GM21786 (cell line): ENCODE results near the gene PPCDC.
"Not testable (repeated sequence)": the region's sequence is repeated elsewhere in the genome, so short reads cannot be mapped to it uniquely, and the experiment has no call there.

Experiments
- ATAC-seq: cut with Tn5 transposase; IDR thresholded peaks from one replicate; pipeline ENCODE4 v1.9.1; 2021; ENCODE audit not compliant: unreplicated experiment

PPCDC gene

DNA sequence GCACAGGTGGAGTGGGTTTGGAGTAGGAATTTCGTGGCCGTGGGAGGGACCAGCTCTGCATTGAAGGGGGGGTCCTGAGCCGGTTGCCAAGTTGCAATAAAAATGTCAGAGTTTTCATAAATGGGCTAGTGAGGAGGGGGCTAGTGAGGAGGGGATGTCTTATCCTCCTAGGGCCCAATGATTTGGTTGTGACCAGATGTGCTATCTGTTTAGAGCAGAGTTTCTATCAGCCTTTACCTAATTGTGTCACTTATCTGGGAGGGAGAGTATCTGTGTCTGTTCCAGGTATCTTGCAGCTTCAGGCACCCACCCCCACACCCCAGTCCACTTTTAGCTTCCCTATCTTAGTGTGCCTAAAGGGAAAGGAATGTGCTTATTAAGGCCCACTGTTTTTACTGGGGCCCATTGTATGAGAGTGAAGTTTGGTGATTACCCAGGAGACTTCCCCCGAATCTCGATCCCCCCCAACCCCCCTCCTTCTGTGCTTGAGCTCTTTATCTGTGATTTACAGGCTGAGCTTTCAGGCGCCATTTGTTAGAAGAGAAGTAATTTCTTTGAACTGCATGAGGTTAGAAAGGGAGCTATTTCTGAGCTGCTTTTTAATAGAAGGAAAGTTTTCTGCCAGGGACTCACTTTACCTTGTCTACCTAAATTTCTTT lies 42.6 kb downstream of the PPCDC start:
- ATAC-seq, result no peak

DNA sequence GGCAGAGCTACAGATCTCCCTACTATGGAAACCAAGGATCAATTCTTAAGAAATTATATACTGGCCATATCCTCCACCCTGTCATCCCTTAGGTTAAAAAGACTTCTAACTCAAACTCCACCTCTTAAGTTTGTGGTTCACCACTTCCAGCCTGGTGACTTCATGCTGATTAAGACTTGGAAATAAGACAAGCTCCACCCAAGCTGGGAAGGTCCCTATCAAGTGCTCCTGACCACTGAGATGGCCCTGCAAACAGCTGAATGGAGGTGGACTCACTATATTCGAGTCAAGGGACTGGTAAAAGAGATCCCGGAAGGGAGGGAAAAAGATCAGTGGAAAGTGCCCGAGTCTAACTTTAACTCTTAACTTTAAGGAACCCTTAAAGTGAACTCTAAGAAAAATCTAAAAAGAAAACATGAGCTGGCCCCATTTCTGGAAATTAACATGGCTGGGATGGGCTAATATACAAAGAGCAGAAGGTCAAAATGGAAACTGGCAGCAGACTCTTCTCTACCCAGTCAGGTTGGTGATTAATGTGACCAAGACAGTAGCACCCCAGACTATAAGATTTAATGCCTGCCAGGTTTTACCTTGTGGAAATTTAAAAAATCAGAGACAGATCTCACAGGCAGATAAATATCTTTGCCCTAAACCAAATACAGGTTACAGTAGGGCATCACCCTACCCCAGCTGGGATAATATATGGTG lies 43.9 kb downstream of the PPCDC start:
- ATAC-seq, result no peak

DNA sequence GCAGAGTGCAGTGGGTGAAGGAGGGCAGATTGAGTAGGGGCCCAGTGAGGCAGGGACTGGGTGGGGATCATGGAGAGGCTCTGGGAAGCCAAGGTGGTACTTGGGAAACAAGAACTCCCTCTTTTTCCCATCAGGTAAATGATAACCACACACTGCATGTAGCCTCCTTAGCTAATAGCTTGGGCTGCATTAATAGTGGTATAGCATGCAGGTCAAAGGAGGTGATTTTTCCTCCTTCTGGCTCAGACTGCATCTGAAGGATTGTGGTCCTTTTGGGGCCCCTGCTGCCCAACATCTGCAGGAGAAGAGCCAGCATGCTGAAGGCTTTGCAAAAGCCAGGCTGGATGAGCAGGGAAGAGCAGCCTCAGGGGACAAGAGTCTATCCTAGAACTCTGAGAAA lies 45.4 kb downstream of the PPCDC start:
- no peak for ATAC-seq

GRCh38 chr15:75069301-75069925 lies 46.0 kb downstream of the PPCDC start:
- ATAC-seq, result peak; percentile 92

DNA sequence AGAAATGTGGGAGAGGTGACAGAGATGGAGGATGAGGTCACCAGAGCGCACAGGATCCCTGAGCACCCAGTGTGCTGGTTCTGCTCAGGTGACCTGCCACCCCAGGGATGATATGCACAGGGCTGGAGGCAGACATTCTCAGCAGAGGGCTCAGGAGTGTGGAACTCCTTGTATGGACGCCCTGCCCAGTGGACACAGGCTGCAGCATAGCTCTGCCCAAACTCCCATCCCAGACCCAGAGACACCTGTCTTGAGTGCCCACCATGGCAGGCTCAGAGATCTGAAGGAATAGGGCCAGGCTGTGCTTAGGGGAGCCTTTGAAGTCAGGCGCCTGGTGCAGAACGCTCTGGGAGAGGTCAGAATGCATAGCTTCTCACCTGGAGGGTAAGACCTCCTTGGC lies 47.3 kb downstream of the PPCDC start:
- no peak for ATAC-seq

DNA sequence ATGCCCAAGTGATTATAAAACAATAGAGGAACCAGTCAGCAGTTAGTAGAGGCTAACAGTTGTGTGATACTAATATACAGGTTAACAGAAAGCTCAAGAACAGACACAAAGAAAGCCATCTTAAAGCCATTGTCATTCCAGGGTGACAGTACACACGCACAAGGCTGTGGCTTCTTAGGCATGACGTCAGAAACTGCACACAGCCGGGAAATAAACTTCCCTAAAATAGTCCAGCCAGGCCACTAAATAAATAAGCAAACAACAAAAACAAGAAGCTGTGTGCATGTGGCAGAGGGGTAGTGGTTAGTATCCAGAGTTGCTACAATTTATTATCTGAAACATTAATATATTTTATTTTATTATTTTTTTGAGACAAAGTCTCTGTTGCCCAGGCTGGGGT lies 49.8 kb downstream of the PPCDC start:
- no peak for ATAC-seq

- no peak for ATAC-seq
Measured at GRCh38 chr15:75076277-75076676, 52.9 kb downstream of the PPCDC start.

DNA sequence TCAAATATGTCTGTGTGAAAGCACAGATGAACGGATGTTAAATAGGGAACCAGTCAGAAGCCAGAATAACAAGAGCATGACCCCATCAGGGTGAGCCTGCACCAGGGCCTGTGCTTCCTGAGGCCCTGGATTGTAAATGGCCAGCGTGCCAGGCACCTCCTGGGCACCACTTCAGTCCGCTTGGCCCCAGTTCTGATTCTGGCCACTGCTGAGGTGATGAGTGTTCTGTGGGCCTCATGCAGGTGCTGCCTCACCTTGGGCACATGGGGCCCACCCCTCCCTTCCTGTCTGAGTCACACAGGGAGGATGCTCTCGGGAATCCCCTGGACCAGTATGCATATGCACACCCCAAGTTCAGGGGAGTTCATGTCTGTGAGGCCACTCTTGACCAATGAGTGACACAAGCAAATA lies 54.2 kb downstream of the PPCDC start:
- ATAC-seq, result not testable (repeated sequence)

DNA sequence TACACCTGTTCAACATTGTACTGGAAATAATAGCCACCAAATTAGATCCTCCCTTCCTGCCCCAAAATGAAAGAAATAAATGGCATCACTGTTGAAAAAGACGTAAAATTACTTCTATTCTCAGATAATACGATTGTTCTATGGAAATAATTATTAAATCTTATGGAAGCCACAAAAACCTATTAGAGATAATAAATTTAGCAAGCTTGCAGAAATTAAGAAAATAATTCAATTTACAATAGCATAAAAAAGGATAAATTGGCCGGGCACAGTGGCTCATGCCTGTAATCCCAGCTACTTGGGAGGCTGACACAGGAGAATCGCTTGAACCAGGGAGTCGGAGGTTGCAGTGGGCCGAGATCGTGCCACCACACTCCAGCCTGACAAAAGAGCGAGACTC lies 57.8 kb downstream of the PPCDC start:
- ATAC-seq, result no peak

GRCh38 chr15:75082689-75083088 lies 59.3 kb downstream of the PPCDC start:
- ATAC-seq, result no peak

DNA sequence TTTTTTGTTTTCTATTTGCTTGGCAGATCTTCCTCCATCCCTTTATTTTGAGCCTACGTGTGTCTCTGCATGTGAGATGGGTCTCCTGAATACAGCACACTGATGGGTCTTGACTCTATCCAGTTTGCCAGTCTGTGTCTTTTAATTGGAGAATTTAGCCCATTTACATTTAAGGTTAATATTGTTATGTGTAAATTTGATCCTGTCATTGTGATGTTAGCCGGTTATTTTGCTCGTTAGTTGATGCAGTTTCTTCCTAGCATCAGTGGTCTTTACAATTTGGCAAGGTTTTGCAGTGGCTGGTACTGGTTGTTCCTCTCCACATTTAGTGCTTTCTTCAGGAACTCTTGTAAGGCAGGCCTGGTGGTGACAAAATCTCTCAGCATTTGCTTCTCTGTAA lies 62.3 kb downstream of the PPCDC start:
- ATAC-seq, result not testable (repeated sequence)

GRCh38 chr15:75089456-75090387 lies 66.3 kb downstream of the PPCDC start:
- no peak for ATAC-seq

GRCh38 chr15:75090388-75090734 lies 67.0 kb downstream of the PPCDC start:
- ATAC-seq, result no peak

GRCh38 chr15:75091814-75092213 lies 68.4 kb downstream of the PPCDC start:
- no peak for ATAC-seq

GRCh38 chr15:75094961-75095478 lies 71.6 kb downstream of the PPCDC start:
- ATAC-seq, result peak; percentile 46

DNA sequence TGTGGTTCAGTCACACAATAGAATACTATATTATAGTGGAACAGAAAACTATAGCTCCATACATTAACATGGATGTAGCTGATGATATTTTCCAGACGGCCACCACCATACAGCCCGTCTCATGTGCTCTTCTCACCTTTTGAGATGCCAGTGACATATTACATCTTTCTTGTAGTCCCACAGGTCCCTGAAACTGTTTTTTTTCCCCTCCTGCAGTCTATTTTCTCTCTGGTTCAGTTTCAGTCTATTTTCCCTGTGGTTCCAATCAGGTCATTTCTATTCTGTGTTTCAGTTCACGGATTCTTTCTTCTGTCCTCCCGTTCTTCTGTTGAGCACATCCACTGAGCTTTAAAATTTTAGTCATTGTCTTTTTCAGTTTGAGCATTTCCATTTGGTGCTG lies 72.2 kb downstream of the PPCDC start:
- ATAC-seq, result peak; percentile 71

- no peak for ATAC-seq
Measured at GRCh38 chr15:75097939-75098338, 74.5 kb downstream of the PPCDC start.

- no peak for ATAC-seq
Measured at GRCh38 chr15:75098404-75098803, 75.0 kb downstream of the PPCDC start.
